Measurements from ENCODE around the gene SH3RF3. TPM values are rescaled to one million over a fixed set of nuclear protein-coding genes. Genes with fewer than 3 reads are reported as not detected.

Gene SH3RF3
- total RNA-seq, 2 donors from 2014 or later: 1.5 to 1.8 TPM

DNA sequence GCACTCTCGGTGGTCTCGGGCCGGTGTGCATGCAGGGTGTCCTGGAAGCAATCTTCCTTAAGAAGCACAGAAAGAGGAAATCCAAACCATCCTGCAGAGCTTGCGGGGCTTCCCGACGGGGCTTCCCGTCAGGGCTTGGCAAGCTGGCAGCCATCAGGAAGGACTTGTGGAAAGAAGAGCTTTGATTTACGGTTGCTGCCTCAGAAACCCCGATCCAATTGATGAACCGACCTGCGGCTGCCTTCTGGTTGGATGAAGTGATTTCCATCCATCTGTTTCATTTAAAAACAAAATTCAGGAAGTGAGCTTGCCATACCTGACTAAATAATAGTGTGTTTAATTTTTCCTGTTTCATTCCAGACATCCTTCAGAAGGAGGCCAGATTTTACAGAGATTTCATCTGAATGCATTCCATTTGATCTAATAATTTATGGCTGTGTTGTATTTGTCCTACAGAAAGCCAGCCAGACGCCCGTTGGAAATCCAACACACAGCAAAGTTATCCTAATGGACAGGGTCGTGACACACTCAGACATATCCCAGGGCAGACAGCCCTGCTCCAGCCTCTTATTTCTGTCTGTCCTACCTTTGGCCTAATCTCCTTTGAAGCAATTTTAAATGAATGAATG, 343.4 kb downstream of the SH3RF3 start:
- Histone ChIP-seq H3K4me3 (ENCODE audit: low read length) (no peak overlapping the region), H3K27me3 (ENCODE audit: control insufficient read depth, insufficient read depth, low read length, poor library complexity, severe bottlenecking) (no peaks in the 10 kb centered on the region), H3K27ac (ENCODE audit: low read depth, low read length) (peak overlapping the region; percentile 58), H3K9me3 (ENCODE audit: control insufficient read depth, low read length) (no peaks in the 10 kb centered on the region), H3K36me3 (ENCODE audit: control insufficient read depth, insufficient read depth, low read length) (no peaks in the 10 kb centered on the region), H3K4me1 (ENCODE audit: control insufficient read depth, insufficient read depth, low read length) (no peaks in the 10 kb centered on the region), H3K9ac (ENCODE audit: extremely low read depth, low read length, poor library complexity, severe bottlenecking) (no peak overlapping the region)
- Mint-ChIP-seq H3K27ac (no peak overlapping the region), H3K4me1 (no peaks in the 10 kb centered on the region), H3K36me3 (ENCODE audit: low read depth) (no peaks in the 10 kb centered on the region), H3K9me3 (no peaks in the 10 kb centered on the region), H3K27me3 (ENCODE audit: insufficient read depth) (no peaks in the 10 kb centered on the region), H3K4me3 (no peak overlapping the region)
- WGBS, 2 experiments (ENCODE audit: insufficient coverage in 1 of 2, insufficient read length in 1 of 2): 93 to 96% methylated on average over 11 to 14 of the region's 14 CpGs
- TF ChIP-seq, protein P1, sequence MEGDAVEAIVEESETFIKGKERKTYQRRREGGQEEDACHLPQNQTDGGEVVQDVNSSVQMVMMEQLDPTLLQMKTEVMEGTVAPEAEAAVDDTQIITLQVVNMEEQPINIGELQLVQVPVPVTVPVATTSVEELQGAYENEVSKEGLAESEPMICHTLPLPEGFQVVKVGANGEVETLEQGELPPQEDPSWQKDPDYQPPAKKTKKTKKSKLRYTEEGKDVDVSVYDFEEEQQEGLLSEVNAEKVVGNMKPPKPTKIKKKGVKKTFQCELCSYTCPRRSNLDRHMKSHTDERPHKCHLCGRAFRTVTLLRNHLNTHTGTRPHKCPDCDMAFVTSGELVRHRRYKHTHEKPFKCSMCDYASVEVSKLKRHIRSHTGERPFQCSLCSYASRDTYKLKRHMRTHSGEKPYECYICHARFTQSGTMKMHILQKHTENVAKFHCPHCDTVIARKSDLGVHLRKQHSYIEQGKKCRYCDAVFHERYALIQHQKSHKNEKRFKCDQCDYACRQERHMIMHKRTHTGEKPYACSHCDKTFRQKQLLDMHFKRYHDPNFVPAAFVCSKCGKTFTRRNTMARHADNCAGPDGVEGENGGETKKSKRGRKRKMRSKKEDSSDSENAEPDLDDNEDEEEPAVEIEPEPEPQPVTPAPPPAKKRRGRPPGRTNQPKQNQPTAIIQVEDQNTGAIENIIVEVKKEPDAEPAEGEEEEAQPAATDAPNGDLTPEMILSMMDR (conservative IDR thresholded peaks at IDR 0.05): no peak
- no peak for DNase-seq

DNA sequence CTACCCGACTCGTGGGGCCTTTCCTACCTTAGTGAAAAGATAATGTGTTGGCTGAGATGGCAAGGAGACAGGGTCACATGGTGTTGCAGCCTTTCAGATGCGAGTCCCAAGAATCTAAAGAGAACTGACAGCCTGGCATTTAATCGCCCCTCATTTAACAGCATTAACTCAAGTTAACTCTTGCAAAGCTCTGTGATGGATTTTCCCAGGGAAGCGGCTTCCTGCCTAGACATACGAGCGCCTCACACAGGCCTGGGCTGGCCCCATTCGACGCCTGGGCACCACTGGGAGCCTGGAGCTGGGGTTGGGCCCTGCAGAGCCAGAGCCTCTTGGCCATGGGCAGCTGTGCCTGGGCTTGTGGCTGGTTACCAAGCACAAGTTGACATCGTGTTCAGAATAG, 344.0 kb downstream of the SH3RF3 start:
- Histone ChIP-seq H3K4me3 (ENCODE audit: low read length) (no peak overlapping the region), H3K27me3 (ENCODE audit: control insufficient read depth, insufficient read depth, low read length, poor library complexity, severe bottlenecking) (no peaks in the 10 kb centered on the region), H3K9me3 (ENCODE audit: control insufficient read depth, low read length) (no peaks in the 10 kb centered on the region), H3K27ac (ENCODE audit: low read depth, low read length) (peak overlapping the region; percentile 58), H3K4me1 (ENCODE audit: control insufficient read depth, insufficient read depth, low read length) (no peaks in the 10 kb centered on the region), H3K9ac (ENCODE audit: extremely low read depth, low read length, poor library complexity, severe bottlenecking) (no peak overlapping the region), H3K36me3 (ENCODE audit: control insufficient read depth, insufficient read depth, low read length) (no peaks in the 10 kb centered on the region)
- peak; percentile 65 for DNase-seq
- no peaks in the 10 kb centered on the region for H3K4me1 Mint-ChIP-seq
- no peaks in the 10 kb centered on the region for H3K36me3 Mint-ChIP-seq (ENCODE audit: low read depth)
- H3K27me3 Mint-ChIP-seq (ENCODE audit: insufficient read depth): no peaks in the 10 kb centered on the region
- WGBS, 2 experiments (ENCODE audit: insufficient coverage in 1 of 2, insufficient read length in 1 of 2): 85 to 100% methylated on average over 1 to 10 of the region's 10 CpGs
- no peaks in the 10 kb centered on the region for H3K9me3 Mint-ChIP-seq
- TF ChIP-seq, protein P1 (conservative IDR thresholded peaks at IDR 0.05): no peak
- H3K27ac Mint-ChIP-seq: no peak overlapping the region
- no peak overlapping the region for H3K4me3 Mint-ChIP-seq

DNA sequence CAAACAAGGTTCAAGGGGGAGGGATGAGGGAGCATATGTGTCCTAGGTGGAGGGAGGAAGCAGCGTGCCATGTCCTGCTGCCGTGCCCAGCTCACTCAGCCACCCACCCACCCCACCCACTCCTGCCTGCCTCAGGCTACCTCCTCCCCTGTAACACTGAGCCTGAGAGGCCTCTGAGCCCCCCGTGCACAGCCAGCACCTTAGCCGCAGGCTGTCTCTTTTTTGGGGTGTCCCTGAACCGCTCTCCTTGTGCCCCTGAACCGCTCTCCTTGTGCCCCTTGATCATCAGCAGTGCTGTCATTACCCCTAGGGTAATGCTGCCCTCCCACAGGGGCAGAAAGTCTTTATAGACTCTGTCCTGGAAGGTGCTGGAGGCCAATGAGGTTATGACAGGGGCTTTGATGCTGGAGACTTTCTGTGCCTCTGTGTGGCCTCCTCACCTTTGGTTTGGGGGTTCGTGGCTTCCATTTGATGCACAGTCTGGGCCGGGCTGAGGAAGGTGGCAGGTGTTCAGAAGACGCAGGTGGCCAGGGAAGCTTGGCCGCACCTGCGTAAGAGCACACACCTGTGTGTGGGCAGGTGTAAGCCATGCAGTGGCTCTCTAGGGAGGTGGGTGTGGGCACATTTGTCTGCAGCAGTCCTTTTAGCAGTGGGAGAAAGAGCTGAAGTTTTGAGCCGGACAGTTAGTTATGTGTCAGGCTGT, 344.8 kb downstream of the SH3RF3 start:
- Histone ChIP-seq H3K27ac (ENCODE audit: low read depth, low read length) (no peak overlapping the region), H3K9me3 (ENCODE audit: control insufficient read depth, low read length) (no peaks in the 10 kb centered on the region), H3K36me3 (ENCODE audit: control insufficient read depth, insufficient read depth, low read length) (no peaks in the 10 kb centered on the region), H3K4me3 (ENCODE audit: low read length) (no peak overlapping the region), H3K4me1 (ENCODE audit: control insufficient read depth, insufficient read depth, low read length) (no peaks in the 10 kb centered on the region), H3K27me3 (ENCODE audit: control insufficient read depth, insufficient read depth, low read length, poor library complexity, severe bottlenecking) (no peaks in the 10 kb centered on the region), H3K9ac (ENCODE audit: extremely low read depth, low read length, poor library complexity, severe bottlenecking) (no peak overlapping the region)
- H3K9me3 Mint-ChIP-seq: no peaks in the 10 kb centered on the region
- TF ChIP-seq, protein P1 (conservative IDR thresholded peaks at IDR 0.05): no peak
- DNase-seq: no peak
- no peaks in the 10 kb centered on the region for H3K36me3 Mint-ChIP-seq (ENCODE audit: low read depth)
- H3K4me3 Mint-ChIP-seq: no peak overlapping the region
- H3K27me3 Mint-ChIP-seq (ENCODE audit: insufficient read depth): no peaks in the 10 kb centered on the region
- H3K27ac Mint-ChIP-seq: no peak overlapping the region
- 91% methylated on average over 12 of the region's 12 CpGs; no CpG with 5 or more reads in 1 of the 2 experiments for WGBS, 2 experiments (ENCODE audit: insufficient coverage in 1 of 2, insufficient read length in 1 of 2)
- H3K4me1 Mint-ChIP-seq: no peaks in the 10 kb centered on the region
